OCI-LY3 (cell line): ENCODE measurements around the gene TLCD1.

ENCODE experiments used
- EZH2phosphoT487 ChIP-seq: fragments of 200-600 bp; shearing (Covaris generic); IDR thresholded peaks from 2 replicates; pipeline ENCODE4 v1.6.1; 2018; ENCODE audit warnings: antibody characterized with exemption, mixed run types, low read depth
- TF ChIP-seq, protein P1 (sequence below): fragments of 200-600, 300-600 bp; sonication (generic); IDR thresholded peaks from 2 replicates; pipeline ENCODE4 v1.5.1; 2014; ENCODE audit warnings: antibody characterized with exemption, low read length, low read depth

DNA sequence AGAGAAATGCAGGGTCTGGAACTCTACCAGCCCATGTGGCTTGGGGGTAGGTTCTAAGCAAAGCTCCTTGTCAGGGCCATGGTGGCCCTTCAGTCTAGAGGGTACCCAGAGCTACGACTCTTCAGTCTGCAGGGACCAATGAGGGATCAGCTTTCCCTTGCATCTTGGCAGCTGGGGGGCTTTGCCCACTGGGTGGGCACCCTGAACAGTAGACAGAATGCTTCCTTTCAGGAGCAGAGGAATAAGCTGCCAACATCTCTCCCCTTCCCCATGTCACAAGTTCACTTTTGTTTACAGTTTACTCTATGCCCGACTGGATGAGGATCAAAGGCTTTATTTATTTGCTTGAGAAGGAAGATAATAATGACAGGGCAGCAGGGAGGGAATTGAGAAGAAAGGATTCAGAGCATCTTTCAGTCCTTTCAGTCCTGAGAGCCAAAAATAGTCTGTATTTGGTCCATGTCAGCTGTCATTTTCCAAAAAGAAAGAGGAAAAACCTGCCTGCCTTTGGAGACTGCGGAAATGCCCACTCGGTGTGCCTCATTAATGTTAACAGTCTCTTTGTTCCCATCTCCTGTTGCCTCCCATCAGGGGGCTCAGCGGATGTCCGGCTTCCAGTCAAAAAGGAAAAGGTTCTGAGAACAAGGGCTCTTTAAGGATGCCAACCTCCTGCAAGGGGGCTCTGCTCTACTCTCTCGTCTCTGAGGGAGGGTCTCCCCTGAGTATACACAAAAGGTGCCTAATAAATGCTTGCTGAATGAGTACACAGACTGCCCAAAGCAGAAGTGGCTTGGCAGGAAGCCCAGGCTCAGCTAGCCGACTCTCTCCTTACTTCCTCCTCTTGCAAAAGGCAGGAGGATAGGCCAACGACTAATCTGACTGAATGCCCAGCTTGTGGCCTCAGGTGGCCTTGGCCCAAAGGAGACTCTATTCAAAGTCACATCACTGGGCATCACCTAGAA, 34.8 kb upstream of the TLCD1 start:
- TF ChIP-seq, protein P1, sequence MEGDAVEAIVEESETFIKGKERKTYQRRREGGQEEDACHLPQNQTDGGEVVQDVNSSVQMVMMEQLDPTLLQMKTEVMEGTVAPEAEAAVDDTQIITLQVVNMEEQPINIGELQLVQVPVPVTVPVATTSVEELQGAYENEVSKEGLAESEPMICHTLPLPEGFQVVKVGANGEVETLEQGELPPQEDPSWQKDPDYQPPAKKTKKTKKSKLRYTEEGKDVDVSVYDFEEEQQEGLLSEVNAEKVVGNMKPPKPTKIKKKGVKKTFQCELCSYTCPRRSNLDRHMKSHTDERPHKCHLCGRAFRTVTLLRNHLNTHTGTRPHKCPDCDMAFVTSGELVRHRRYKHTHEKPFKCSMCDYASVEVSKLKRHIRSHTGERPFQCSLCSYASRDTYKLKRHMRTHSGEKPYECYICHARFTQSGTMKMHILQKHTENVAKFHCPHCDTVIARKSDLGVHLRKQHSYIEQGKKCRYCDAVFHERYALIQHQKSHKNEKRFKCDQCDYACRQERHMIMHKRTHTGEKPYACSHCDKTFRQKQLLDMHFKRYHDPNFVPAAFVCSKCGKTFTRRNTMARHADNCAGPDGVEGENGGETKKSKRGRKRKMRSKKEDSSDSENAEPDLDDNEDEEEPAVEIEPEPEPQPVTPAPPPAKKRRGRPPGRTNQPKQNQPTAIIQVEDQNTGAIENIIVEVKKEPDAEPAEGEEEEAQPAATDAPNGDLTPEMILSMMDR, result no peak
- TF ChIP-seq EZH2phosphoT487, result no peak
